DND-41 (cell line): Measurements from ENCODE around the gene NXN.

Experiments used
- ATAC-seq: fragments of 200-7000 bp; cut with Tn5 transposase; 3 replicates; pipeline ENCODE4 v1.9.1; 2021; ENCODE audit warnings: low read depth; ENCODE audit not compliant: insufficient read depth
- DNase-seq: peaks from one replicate; pipeline ENCODE4 v3.0.0-alpha.2; 2020
- H2AFZ ChIP-seq: 2 replicates; pipeline ENCODE4 v1.6.0; 2012; ENCODE audit warnings: low read depth, low read length
- H3K27ac ChIP-seq: 2 replicates; pipeline ENCODE4 v1.5.1; 2012; ENCODE audit warnings: low read length, inconsistent platforms
- H3K27me3 ChIP-seq: fragments of 200-600 bp; sonication (generic); 2 replicates; pipeline ENCODE4 v1.6.0; 2012; ENCODE audit warnings: low read length, mild to moderate bottlenecking, inconsistent platforms; ENCODE audit not compliant: insufficient read depth, poor library complexity
- H3K36me3 ChIP-seq: 2 replicates; pipeline ENCODE4 v1.5.1; 2012; ENCODE audit warnings: low read length, inconsistent platforms; ENCODE audit not compliant: insufficient read depth
- H3K4me1 ChIP-seq: 2 replicates; pipeline ENCODE4 v1.5.1; 2012; ENCODE audit warnings: mild to moderate bottlenecking, low read length; ENCODE audit not compliant: insufficient read depth
- H3K4me2 ChIP-seq: 2 replicates; pipeline ENCODE4 v1.6.0; 2012; ENCODE audit warnings: mild to moderate bottlenecking, moderate library complexity, low read length, inconsistent platforms; ENCODE audit not compliant: insufficient read depth
- H3K4me3 ChIP-seq, 2 experiments: fragments of 200-600 bp in 1 of 2; shearing (Covaris generic) in 1 of 2; 2 replicates each; pipeline ENCODE4 v1.5.1; 2012 to 2016; ENCODE audit warnings: inconsistent platforms in 2 of 2, low read length in 2 of 2, mild to moderate bottlenecking in 2 of 2, low read depth in 1 of 2, moderate library complexity in 1 of 2
- H3K79me2 ChIP-seq: 2 replicates; pipeline ENCODE4 v1.6.0; 2012; ENCODE audit warnings: low read length, inconsistent platforms; ENCODE audit not compliant: insufficient read depth
- H3K9ac ChIP-seq: 2 replicates; pipeline ENCODE4 v1.6.0; 2012; ENCODE audit warnings: low read depth, mild to moderate bottlenecking, inconsistent platforms, low read length, moderate library complexity
- H3K9me3 ChIP-seq: 2 replicates; pipeline ENCODE4 v1.5.1; 2012; ENCODE audit warnings: low read length, moderate library complexity, mild to moderate bottlenecking, inconsistent platforms; ENCODE audit not compliant: insufficient read depth, severe bottlenecking
- H4K20me1 ChIP-seq: 2 replicates; pipeline ENCODE4 v1.6.0; 2012; ENCODE audit warnings: low read length; ENCODE audit not compliant: insufficient read depth
- EZH2 ChIP-seq: IDR thresholded peaks from 3 replicates; pipeline ENCODE4 v1.6.1; 2012; ENCODE audit warnings: borderline replicate concordance, low read depth, mild to moderate bottlenecking, moderate library complexity, low read length, inconsistent platforms; ENCODE audit not compliant: severe bottlenecking
- TF ChIP-seq, protein P1 (sequence below): IDR thresholded peaks from 2 replicates; pipeline ENCODE4 v1.5.1; 2012; ENCODE audit warnings: borderline replicate concordance, low read length, moderate library complexity, mild to moderate bottlenecking; ENCODE audit not compliant: poor library complexity, severe bottlenecking; ENCODE audit errors: extremely low read depth

The NXN gene

DNA sequence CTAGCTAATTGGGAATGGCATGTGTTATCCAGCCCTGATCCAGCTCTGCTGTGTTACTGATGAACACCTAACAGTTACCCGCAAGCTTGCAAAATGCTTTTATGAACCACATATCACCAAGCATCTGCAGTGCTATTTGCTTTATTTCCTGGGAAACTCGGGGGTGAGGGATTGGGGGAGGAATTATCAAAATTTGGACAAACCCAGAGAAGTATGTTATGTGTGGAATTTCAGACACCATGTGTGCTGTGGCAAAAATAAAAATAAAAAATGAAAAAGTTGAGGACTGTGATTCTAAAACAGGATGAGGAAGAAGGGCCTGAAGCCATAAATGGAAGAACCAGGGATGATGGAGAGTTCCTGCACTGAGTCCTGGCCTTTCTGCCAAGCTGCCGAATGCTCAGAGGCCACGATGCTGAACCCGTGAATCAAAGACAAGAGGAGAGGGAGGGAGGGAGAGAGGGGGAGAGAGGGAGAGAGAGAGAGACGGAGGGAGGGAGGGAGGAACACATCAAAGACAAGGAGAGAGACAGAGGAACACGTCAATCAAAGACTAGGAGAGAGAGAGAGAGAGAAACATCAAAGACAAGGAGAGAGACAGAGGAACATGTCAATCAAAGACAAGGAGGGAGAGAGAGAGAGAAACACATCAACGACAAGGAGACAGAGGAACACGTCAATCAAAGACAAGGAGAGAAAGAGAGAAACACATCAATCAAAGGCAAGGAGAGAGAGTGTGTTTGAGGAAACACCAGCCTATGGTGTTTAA, 107.6 kb downstream of the NXN start:
- Histone ChIP-seq H2AFZ (no peak overlapping the region), H3K9me3 (no peaks in the 10 kb centered on the region), H3K36me3 (no peaks in the 10 kb centered on the region), H4K20me1 (no peaks in the 10 kb centered on the region), H3K4me2 (no peak overlapping the region), H3K27ac (no peak overlapping the region), H3K27me3 (no peaks in the 10 kb centered on the region), H3K4me3 (no peak overlapping the region), H3K79me2 (no peaks in the 10 kb centered on the region), H3K9ac (no peak overlapping the region), H3K4me1 (no peaks in the 10 kb centered on the region)
- TF ChIP-seq, protein P1, sequence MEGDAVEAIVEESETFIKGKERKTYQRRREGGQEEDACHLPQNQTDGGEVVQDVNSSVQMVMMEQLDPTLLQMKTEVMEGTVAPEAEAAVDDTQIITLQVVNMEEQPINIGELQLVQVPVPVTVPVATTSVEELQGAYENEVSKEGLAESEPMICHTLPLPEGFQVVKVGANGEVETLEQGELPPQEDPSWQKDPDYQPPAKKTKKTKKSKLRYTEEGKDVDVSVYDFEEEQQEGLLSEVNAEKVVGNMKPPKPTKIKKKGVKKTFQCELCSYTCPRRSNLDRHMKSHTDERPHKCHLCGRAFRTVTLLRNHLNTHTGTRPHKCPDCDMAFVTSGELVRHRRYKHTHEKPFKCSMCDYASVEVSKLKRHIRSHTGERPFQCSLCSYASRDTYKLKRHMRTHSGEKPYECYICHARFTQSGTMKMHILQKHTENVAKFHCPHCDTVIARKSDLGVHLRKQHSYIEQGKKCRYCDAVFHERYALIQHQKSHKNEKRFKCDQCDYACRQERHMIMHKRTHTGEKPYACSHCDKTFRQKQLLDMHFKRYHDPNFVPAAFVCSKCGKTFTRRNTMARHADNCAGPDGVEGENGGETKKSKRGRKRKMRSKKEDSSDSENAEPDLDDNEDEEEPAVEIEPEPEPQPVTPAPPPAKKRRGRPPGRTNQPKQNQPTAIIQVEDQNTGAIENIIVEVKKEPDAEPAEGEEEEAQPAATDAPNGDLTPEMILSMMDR: no peak
- no peak for TF ChIP-seq EZH2
- ATAC-seq (peak; percentile 19; the same call in 1 of the 3 replicates), DNase-seq (peak; percentile 8)

DNA sequence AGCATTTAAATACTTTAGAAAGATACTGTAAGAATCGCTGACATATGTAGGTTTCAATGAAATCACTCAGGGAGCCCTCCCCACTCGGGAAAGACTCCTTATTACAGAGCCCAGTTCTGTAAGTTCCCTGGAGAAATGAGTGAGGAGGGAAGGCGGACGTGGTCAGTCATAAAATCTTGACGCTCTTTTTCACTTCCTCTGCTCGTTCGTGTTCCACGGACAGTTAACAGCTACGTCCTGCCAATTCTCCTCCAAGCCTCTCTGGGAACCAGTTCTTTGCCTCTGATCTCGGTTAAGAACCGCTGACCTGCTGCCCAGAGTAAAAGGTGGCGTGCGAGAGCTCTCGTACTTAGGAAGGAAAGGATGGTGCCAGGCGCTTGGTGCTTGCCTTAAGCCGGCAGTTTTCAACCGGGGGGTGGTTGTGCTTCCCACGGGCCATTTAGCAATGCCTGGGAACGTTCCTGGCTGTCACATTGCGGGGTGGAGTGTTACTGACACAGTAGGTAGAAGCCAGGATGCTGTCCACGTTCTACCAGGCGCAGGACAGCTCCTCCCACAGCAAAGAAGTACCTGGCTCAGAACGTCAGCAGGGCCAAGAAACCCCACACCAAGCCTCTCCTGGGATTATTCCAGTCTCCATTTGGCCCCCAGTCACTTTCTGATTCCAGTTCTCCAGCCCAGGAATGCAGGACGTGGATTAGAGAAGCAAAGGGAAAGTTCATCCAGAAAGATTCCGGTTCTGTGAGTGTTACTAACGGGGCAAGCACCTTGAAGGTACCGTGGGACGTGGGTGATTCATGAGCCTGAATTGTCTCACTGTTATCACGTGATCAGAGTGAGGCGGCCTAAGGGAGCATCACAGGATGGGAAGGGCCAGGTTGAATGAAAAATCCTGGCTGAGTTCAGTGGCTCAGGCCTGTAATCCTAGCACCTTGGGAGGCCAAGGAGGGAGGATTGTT, 109.7 kb downstream of the NXN start:
- Histone ChIP-seq H2AFZ (no peak overlapping the region), H3K27me3 (no peaks in the 10 kb centered on the region), H4K20me1 (no peaks in the 10 kb centered on the region), H3K79me2 (no peaks in the 10 kb centered on the region), H3K27ac (no peak overlapping the region), H3K4me1 (no peaks in the 10 kb centered on the region), H3K9ac (no peak overlapping the region), H3K9me3 (no peaks in the 10 kb centered on the region), H3K4me3 (no peak overlapping the region), H3K4me2 (no peak overlapping the region), H3K36me3 (no peaks in the 10 kb centered on the region)
- DNase-seq: no peak
- ATAC-seq: no peak
- no peak for TF ChIP-seq EZH2
- TF ChIP-seq, protein P1: no peak

DNA sequence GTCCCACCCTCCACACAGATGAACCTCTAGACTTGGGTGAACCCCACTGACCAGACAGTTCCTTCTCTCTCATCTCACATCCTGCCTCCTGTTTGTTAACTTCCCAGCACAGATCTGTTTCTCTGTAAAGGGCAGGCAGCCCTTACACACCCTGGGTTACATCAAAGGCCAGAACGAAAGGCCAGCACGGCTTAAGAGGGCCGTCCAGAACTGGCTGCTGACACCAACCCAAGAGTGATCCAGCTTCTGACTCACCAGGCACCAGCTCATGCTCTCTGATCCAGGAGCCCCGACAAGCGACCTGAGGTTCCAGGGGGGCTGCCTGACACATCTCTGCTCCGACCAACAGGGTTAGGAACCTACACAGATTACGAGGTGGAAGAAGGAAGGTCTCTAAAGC, 110.5 kb downstream of the NXN start:
- DNase-seq (no peak), ATAC-seq (no peak)
- no peaks in the 10 kb centered on the region for H3K4me1 ChIP-seq
- H3K9me3 ChIP-seq: no peaks in the 10 kb centered on the region
- no peaks in the 10 kb centered on the region for H4K20me1 ChIP-seq
- H3K4me3 ChIP-seq: no peak overlapping the region
- no peak overlapping the region for H3K27ac ChIP-seq
- no peak overlapping the region for H3K9ac ChIP-seq
- no peak overlapping the region for H2AFZ ChIP-seq
- H3K36me3 ChIP-seq: no peaks in the 10 kb centered on the region
- no peaks in the 10 kb centered on the region for H3K27me3 ChIP-seq
- no peak for TF ChIP-seq EZH2
- TF ChIP-seq, protein P1: no peak
- H3K4me2 ChIP-seq: no peak overlapping the region
- no peaks in the 10 kb centered on the region for H3K79me2 ChIP-seq
